Measurements from ENCODE around the gene NCR3LG1.

DNA sequence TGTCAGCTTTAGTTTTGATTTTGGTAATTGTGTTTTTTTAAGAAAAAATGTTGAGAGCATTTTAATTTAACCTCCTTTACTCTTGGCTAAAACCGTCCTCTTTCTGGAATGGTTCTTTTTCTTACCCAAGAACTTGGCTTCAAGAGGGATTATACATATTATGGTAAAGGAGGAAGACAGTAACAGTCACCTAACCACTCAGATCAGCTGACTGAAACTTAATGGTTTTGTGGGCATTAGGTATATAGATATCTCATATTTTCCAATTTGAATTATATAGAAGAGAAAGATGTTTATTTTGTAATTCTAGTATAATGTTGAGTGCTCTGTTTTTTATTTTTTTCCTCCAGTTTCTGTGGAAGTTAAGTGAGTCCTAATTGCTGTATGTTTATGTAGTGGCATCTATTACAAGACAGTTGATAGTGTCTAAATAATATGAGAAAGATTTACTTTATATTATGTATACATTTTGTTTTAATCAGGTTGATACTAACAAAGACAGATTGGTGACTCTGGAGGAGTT, 36.6 kb upstream of the NCR3LG1 start:
- TF ChIP-seq, protein P1, sequence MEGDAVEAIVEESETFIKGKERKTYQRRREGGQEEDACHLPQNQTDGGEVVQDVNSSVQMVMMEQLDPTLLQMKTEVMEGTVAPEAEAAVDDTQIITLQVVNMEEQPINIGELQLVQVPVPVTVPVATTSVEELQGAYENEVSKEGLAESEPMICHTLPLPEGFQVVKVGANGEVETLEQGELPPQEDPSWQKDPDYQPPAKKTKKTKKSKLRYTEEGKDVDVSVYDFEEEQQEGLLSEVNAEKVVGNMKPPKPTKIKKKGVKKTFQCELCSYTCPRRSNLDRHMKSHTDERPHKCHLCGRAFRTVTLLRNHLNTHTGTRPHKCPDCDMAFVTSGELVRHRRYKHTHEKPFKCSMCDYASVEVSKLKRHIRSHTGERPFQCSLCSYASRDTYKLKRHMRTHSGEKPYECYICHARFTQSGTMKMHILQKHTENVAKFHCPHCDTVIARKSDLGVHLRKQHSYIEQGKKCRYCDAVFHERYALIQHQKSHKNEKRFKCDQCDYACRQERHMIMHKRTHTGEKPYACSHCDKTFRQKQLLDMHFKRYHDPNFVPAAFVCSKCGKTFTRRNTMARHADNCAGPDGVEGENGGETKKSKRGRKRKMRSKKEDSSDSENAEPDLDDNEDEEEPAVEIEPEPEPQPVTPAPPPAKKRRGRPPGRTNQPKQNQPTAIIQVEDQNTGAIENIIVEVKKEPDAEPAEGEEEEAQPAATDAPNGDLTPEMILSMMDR (IDR thresholded peaks at IDR 0.05), result no peak
- no peak for TF ChIP-seq POLR2A (IDR thresholded peaks at IDR 0.05)

All from uterus (tissue), 2 donors.